Pancreas (tissue), 10 donors: Measurements from ENCODE around the gene ATF2. TPM values are rescaled to one million over a fixed set of nuclear protein-coding genes. Genes with fewer than 3 reads are reported as not detected.

Source experiments
- ATAC-seq, 4 donors: fragments of 200-7000 bp; cut with Tn5 transposase; one replicate each; pipeline versions ENCODE4 v1.8.0 to v1.9.1; 2020; ENCODE audit warnings: mild to moderate bottlenecking in 4 of 4, moderate library complexity in 4 of 4
- DNase-seq, 6 donors: peaks; one replicate each; pipeline ENCODE4 v3.0.0-alpha.2; 2020
- FAIRE-seq: peaks from 2 replicates; lab custom pipeline; 2012; peaks lifted over from hg19 to GRCh38; lab: Jason Lieb, UNC
- H3K27ac ChIP-seq, 4 donors: fragments of 200-600 bp; sonication (generic); 1 replicate in 3 of 4; 2 replicates in 1 of 4; pipeline versions ENCODE4 v1.5.0 to v1.8.0; 2020
- H3K27me3 ChIP-seq, 4 donors: fragments of 200-600 bp; one replicate each; pipeline ENCODE4 v1.8.0; 2021
- H3K36me3 ChIP-seq, 3 donors: fragments of 200-600 bp; sonication (generic) in 1 of 3; one replicate each; pipeline versions ENCODE4 v1.5.0 to v1.8.0; 2020 to 2021
- H3K4me1 ChIP-seq, 3 donors: fragments of 200-600 bp; one replicate each; pipeline ENCODE4 v1.8.0; 2021
- H3K4me3 ChIP-seq, 4 donors: fragments of 200-600 bp; sonication (generic) in 2 of 4; one replicate each; pipeline versions ENCODE4 v1.5.0 to v1.8.0; 2020 to 2021
- H3K9me3 ChIP-seq, 4 donors: fragments of 200-600 bp; one replicate each; pipeline ENCODE4 v1.8.0; 2021
- WGBS, 2 donors: extraction: QIAGEN DNeasy Blood & Tissue Kit; methylation state at CpG; one replicate each; pipeline ENCODE4 v1.1.7; 2013; 5-methylcytosine and 5-hydroxymethylcytosine counted together
- intact Hi-C, 3 donors: fragments of 100-400 bp; cut with DNase I; formaldehyde crosslinking; loops; one replicate each; pipeline versions ENCODE4 v1.11.1 to v1.14.2; 2022
- polyA plus RNA-seq, 2 donors: library from polyadenylated mRNA; stranded (reverse); fragments of 200-250 nt; gene quantifications; one replicate each; pipeline ENCODE4 v1.2.3, GENCODE V29; 2013
- total RNA-seq, 6 donors: library from RNA; stranded (reverse); fragmentation: NEBNext Ultra II Directional in 4 of 6; extraction: Animal tissue kit (Norgen Biotek cat#: 25700) in 4 of 6; gene quantifications; one replicate each; pipeline versions ENCODE4 v1.2.1 to v1.2.4, GENCODE V29; 2021 to 2023
- TF ChIP-seq, protein P1 (sequence below), 4 donors: fragments of 200-600 bp; sonication (generic) in 3 of 4; IDR thresholded peaks; one replicate each; pipeline versions ENCODE4 v1.5.0 to v1.8.0; 2021; ENCODE audit warnings: antibody characterized with exemption in 4 of 4
- donor health status: healthy with polysubstance abuse.
- donor health status: DM: no; HTN: no; CAD: no; lungs with moderate emphysema.
- donor health status: DM: no; HTN: no; CAD: no.
- donor health status: control.
- donor health status: control.
- donor health status: Bipolar disorder and iron deficiency.
- donor health status: DM: yes; HTN: yes; CAD: no.
- donor health status: DM: no; HTN: no; CAD: no.
- donor health status: DM: no; HTN: no; CAD: no.
- donor health status: DM: yes; HTN: yes; CAD: no.

ATF2 gene
- total and polyA plus RNA-seq, 8 donors, result 7.9 to 36.1 (median 22.7) TPM

DNA sequence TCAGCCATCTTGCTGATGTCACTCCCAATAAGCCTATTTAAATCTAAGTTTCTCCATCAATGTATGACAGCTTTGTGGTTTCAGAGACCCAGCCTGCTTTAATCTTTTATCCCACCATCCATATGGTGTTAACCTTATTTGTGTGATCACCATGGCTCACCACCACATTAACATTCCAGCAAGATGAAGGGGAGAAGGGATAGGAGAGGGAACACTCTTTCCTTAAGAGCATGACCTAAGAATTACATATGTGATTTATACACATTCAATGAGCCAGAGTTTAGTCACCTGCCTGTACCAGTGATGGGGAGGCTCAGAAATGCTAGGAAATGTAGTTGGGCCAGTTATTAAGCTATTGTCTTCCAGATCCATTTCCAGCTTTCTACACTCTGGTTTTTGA, 118.3 kb downstream of the ATF2 start:
- Histone ChIP-seq H3K27me3 (no peaks in the 10 kb centered on the region), H3K4me1 (no peaks in the 10 kb centered on the region), H3K27ac (no peak overlapping the region), H3K36me3 (no peaks in the 10 kb centered on the region), H3K4me3 (no peak overlapping the region), H3K9me3 (no peaks in the 10 kb centered on the region)
- DNase-seq, result no peak
- FAIRE-seq, result no peak
- ATAC-seq, result no peak
- intact Hi-C loops, result no loop called here
- TF ChIP-seq, protein P1, sequence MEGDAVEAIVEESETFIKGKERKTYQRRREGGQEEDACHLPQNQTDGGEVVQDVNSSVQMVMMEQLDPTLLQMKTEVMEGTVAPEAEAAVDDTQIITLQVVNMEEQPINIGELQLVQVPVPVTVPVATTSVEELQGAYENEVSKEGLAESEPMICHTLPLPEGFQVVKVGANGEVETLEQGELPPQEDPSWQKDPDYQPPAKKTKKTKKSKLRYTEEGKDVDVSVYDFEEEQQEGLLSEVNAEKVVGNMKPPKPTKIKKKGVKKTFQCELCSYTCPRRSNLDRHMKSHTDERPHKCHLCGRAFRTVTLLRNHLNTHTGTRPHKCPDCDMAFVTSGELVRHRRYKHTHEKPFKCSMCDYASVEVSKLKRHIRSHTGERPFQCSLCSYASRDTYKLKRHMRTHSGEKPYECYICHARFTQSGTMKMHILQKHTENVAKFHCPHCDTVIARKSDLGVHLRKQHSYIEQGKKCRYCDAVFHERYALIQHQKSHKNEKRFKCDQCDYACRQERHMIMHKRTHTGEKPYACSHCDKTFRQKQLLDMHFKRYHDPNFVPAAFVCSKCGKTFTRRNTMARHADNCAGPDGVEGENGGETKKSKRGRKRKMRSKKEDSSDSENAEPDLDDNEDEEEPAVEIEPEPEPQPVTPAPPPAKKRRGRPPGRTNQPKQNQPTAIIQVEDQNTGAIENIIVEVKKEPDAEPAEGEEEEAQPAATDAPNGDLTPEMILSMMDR (IDR thresholded peaks at IDR 0.05), result no peak

DNA sequence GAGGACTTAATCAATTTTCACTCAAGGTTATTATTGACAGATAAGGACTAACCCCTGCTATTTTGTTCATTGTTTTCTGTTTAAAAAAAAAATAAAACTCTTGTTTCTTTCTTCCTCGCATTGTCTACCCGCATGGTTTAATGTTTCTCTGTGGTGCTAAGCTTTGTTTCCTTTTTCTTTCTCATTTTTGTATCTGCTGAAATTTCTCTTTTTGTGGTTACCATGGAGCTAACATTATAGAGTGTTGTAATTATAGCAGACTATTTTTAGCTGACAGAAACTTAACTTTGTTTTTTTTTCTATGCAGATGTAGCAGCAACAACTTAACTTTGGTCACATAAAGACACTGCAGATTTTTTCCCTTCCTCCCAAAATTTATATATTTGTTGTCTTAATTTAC, 119.7 kb downstream of the ATF2 start:
- WGBS, 2 donors, result 92 to 93% methylated on average over 2 of the region's 2 CpGs
- no peak for ATAC-seq
- no peaks in the 10 kb centered on the region for H3K4me1 ChIP-seq
- TF ChIP-seq, protein P1 (IDR thresholded peaks at IDR 0.05), result no peak
- FAIRE-seq, result no peak
- intact Hi-C loops, result no loop called here
- no peak overlapping the region for H3K27ac ChIP-seq
- no peak for DNase-seq
- no peaks in the 10 kb centered on the region for H3K27me3 ChIP-seq
- no peak overlapping the region for H3K4me3 ChIP-seq
- H3K9me3 ChIP-seq, result no peaks in the 10 kb centered on the region
- H3K36me3 ChIP-seq, result no peaks in the 10 kb centered on the region

DNA sequence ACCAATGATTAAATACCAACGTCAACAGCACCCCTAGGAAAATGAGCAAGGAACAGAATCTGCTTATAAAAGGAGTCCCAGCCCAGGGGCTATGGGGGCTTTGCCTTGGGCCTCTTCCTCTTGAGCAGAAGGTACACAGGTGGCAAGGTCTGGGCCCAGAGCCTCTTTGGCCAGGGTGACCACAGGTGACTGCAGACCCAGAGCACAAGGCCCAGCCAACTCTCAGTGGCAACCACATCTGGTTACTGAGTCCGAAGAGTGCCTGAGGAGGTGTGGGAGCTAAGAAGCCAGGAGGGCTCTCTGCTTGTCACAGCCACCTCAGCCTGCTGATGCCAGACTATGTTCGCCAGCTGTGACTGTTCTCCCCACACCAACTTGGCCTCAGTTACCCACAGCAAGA, 128.5 kb downstream of the ATF2 start:
- Histone ChIP-seq H3K27me3 (no peaks in the 10 kb centered on the region), H3K36me3 (no peaks in the 10 kb centered on the region), H3K4me3 (no peak overlapping the region), H3K27ac (no peak overlapping the region), H3K9me3 (no peaks in the 10 kb centered on the region), H3K4me1 (peaks cover 0 to 5% (median 0%) of the 10 kb centered on the region in 3 donors)
- no peak for DNase-seq
- ATAC-seq, result no peak
- FAIRE-seq, result no peak
- TF ChIP-seq, protein P1 (IDR thresholded peaks at IDR 0.05), result no peak
- intact Hi-C loops, result no loop called here
- WGBS, 2 donors, result 87 to 95% methylated on average over 3 of the region's 3 CpGs

DNA sequence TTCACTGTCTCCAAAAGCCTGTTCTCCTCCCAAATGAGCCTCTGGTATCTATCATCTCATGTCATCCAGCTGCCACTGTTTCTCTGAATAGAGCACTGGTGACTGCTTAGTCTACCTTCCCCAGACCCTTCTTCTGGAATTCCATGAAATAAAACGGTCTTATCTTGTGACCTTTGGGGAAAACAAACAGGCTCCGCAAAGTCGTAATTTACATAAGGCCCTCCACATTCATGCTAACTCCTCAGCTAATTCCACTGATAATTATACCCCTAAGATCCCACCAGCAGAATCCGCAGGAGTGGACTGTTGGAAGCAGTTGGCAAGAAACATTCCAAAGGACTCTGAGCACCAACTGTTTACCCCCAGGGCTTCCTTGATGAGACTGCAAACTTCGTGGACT, 129.0 kb downstream of the ATF2 start:
- peaks cover 0 to 5% (median 0%) of the 10 kb centered on the region in 3 donors for H3K4me1 ChIP-seq
- no peak for FAIRE-seq
- 61 to 65% methylated on average over 5 of the region's 5 CpGs for WGBS, 2 donors
- no peaks in the 10 kb centered on the region for H3K36me3 ChIP-seq
- intact Hi-C loops, result no loop called here
- no peak for DNase-seq
- no peak for ATAC-seq
- H3K4me3 ChIP-seq, result no peak overlapping the region
- no peak overlapping the region for H3K27ac ChIP-seq
- TF ChIP-seq, protein P1 (IDR thresholded peaks at IDR 0.05), result no peak
- H3K9me3 ChIP-seq, result no peaks in the 10 kb centered on the region
- no peaks in the 10 kb centered on the region for H3K27me3 ChIP-seq

GRCh38 chr2:175037941-175038340, 130.1 kb downstream of the ATF2 start:
- Histone ChIP-seq H3K27me3 (no peaks in the 10 kb centered on the region), H3K4me1 (peaks cover 0 to 5% (median 0%) of the 10 kb centered on the region in 3 donors), H3K36me3 (no peaks in the 10 kb centered on the region), H3K27ac (no peak overlapping the region), H3K4me3 (no peak overlapping the region), H3K9me3 (no peaks in the 10 kb centered on the region)
- intact Hi-C loops, result no loop called here
- ATAC-seq, result no peak
- FAIRE-seq, result no peak
- TF ChIP-seq, protein P1 (IDR thresholded peaks at IDR 0.05), result no peak
- no peak for DNase-seq
- 65 to 81% methylated on average over 2 of the region's 2 CpGs for WGBS, 2 donors
